ENCODE measurements around the gene TSEN54.

TSEN54 gene

DNA sequence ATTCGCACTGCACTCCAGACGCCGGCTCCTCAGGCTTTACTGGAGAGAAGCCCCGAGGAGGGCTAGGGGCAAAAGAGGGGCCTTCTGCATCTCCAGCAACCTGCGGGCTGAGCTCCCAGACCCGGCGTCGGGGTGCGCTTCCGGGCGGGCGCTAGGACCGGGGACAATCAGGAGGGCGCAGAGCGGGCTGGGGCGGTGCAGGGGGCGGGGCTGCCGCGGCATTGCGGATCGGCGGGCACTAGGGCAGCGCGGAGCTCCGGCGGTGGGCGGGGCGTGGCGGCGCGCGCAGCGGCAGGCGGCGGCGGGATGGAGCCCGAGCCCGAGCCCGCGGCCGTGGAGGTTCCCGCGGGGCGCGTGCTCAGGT lies at the start of gene TSEN54:
Gene TSEN54 (plus strand): TSS at position 274 of the 364 bp plus-strand sequence. CDS start 33 bp downstream, at position 307.
- peak within 1 kb of the TSS; percentile 82 for H3K4me3 ChIP-seq (ENCODE audit: insufficient read length, low read depth)
- TF ChIP-seq SUZ12 (IDR thresholded peaks at IDR 0.05; ENCODE audit: extremely low read depth, insufficient read depth, insufficient read length): no peak
- no peak for TF ChIP-seq ZNF274 (IDR thresholded peaks at IDR 0.05; ENCODE audit: low read depth, low read length)
- TF ChIP-seq YY1 (IDR thresholded peaks at IDR 0.05; ENCODE audit: insufficient read depth, insufficient read length): no peak
- H3K9me3 ChIP-seq (ENCODE audit: insufficient read depth, low read length): no peaks in the 10 kb centered on the region
- peaks cover 13% of the 10 kb centered on the region for H3K4me1 ChIP-seq (ENCODE audit: insufficient read depth, insufficient read length)
- peaks cover 59% of the 10 kb centered on the region for H3K36me3 ChIP-seq (ENCODE audit: insufficient read depth, insufficient read length, low read length)
- H3K9ac ChIP-seq (ENCODE audit: insufficient read length, low read depth): peak within 1 kb of the TSS; percentile 83
- no peaks in the 10 kb centered on the region for H3K27me3 ChIP-seq (ENCODE audit: insufficient read depth, insufficient read length)
- peak; percentile 66 for DNase-seq (ENCODE audit: low read depth, low spot score)

DNA sequence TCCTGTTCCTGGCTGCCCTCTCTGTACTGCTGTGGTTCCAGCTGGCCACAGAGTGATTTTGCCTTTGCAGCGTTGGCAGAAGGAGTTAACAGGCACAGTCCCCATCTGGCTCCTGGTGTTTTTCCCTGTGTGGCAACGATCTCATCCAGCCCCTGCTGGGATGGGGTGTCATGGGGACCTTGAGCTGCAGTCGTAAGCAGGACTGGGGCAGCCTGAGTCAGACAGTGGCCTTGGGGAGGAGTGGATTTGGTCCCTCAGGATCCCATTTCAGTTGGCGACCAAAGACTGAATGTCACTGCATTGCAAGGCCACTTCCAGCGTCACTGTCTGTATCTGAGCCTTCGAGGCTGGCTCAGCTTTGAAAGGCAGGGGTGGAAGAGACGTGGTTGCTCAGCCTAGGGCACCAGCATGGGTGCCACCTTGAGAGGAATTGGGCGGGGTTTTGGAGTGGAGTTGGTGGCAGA lies 48.0 kb upstream of the TSEN54 start:
- TF ChIP-seq SUZ12 (IDR thresholded peaks at IDR 0.05; ENCODE audit: extremely low read depth, insufficient read depth, insufficient read length) (no peak), ZNF274 (IDR thresholded peaks at IDR 0.05; ENCODE audit: low read depth, low read length) (no peak), YY1 (IDR thresholded peaks at IDR 0.05; ENCODE audit: insufficient read depth, insufficient read length) (no peak)
- Histone ChIP-seq H3K4me3 (ENCODE audit: insufficient read length, low read depth) (no peak overlapping the region), H3K4me1 (ENCODE audit: insufficient read depth, insufficient read length) (no peaks in the 10 kb centered on the region), H3K9me3 (ENCODE audit: insufficient read depth, low read length) (no peaks in the 10 kb centered on the region), H3K27me3 (ENCODE audit: insufficient read depth, insufficient read length) (no peaks in the 10 kb centered on the region), H3K36me3 (ENCODE audit: insufficient read depth, insufficient read length, low read length) (peaks cover 21% of the 10 kb centered on the region), H3K9ac (ENCODE audit: insufficient read length, low read depth) (no peak overlapping the region)
- DNase-seq (ENCODE audit: low read depth, low spot score): no peak

DNA sequence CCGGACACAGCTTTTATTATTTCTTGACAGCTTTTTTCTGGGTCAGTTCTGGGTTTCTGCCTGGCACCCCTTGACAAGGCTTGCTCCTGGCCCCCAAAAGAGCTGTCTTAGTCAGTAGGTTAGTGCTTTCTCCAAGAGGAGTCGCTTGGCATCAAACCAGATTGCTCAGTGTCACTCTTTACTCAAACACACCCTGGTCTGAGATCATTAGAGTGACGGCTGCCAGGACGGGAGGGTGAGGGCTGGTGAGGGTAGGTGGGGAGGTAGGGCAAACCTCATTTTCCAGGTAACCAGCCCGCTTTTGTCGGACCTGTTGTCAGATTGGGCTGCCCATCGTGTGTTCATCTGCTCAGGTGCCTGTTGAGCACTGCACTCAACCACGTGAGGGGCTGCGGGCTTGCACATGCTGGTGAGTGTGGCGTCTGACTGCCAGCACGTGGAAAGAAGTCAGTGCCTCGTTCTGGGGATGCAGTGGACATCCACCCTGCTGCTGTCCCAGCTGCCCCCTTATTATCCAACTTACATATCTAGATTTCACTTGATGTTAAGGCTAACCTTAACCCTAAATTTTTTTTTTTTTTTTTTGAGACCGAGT lies 47.5 kb upstream of the TSEN54 start:
- no peak for DNase-seq (ENCODE audit: low read depth, low spot score)
- peaks cover 26% of the 10 kb centered on the region for H3K36me3 ChIP-seq (ENCODE audit: insufficient read depth, insufficient read length, low read length)
- no peaks in the 10 kb centered on the region for H3K9me3 ChIP-seq (ENCODE audit: insufficient read depth, low read length)
- H3K4me3 ChIP-seq (ENCODE audit: insufficient read length, low read depth): no peak overlapping the region
- H3K27me3 ChIP-seq (ENCODE audit: insufficient read depth, insufficient read length): no peaks in the 10 kb centered on the region
- H3K9ac ChIP-seq (ENCODE audit: insufficient read length, low read depth): no peak overlapping the region
- no peaks in the 10 kb centered on the region for H3K4me1 ChIP-seq (ENCODE audit: insufficient read depth, insufficient read length)
- TF ChIP-seq YY1 (IDR thresholded peaks at IDR 0.05; ENCODE audit: insufficient read depth, insufficient read length) (no peak), SUZ12 (IDR thresholded peaks at IDR 0.05; ENCODE audit: extremely low read depth, insufficient read depth, insufficient read length) (no peak)

DNA sequence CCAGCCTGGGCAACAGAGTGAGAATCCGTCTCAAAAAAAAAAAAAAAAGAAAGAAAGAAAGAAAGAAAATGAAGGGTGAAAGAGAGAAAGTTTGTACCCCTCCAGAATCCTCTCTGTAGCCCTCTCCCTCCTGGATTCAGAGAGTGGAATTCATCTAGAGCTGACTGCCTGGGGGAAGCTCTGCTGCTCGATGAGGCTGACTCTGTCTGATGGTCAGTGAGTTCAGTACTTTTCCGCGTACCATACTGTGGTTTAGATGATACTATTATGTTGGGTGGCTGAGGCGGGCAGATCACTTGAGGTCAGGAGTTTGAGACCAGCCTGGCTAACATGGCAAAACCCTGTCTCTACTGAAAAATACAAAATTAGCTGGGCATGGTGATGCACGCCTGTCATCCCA lies 45.1 kb upstream of the TSEN54 start:
- H3K36me3 ChIP-seq (ENCODE audit: insufficient read depth, insufficient read length, low read length): peaks cover 40% of the 10 kb centered on the region
- no peak overlapping the region for H3K9ac ChIP-seq (ENCODE audit: insufficient read length, low read depth)
- no peak for TF ChIP-seq ZNF274 (IDR thresholded peaks at IDR 0.05; ENCODE audit: low read depth, low read length)
- TF ChIP-seq SUZ12 (IDR thresholded peaks at IDR 0.05; ENCODE audit: extremely low read depth, insufficient read depth, insufficient read length): no peak
- no peak for TF ChIP-seq YY1 (IDR thresholded peaks at IDR 0.05; ENCODE audit: insufficient read depth, insufficient read length)
- peaks cover 3% of the 10 kb centered on the region for H3K4me1 ChIP-seq (ENCODE audit: insufficient read depth, insufficient read length)
- no peaks in the 10 kb centered on the region for H3K27me3 ChIP-seq (ENCODE audit: insufficient read depth, insufficient read length)
- no peaks in the 10 kb centered on the region for H3K9me3 ChIP-seq (ENCODE audit: insufficient read depth, low read length)
- no peak for DNase-seq (ENCODE audit: low read depth, low spot score)
- H3K4me3 ChIP-seq (ENCODE audit: insufficient read length, low read depth): no peak overlapping the region

DNA sequence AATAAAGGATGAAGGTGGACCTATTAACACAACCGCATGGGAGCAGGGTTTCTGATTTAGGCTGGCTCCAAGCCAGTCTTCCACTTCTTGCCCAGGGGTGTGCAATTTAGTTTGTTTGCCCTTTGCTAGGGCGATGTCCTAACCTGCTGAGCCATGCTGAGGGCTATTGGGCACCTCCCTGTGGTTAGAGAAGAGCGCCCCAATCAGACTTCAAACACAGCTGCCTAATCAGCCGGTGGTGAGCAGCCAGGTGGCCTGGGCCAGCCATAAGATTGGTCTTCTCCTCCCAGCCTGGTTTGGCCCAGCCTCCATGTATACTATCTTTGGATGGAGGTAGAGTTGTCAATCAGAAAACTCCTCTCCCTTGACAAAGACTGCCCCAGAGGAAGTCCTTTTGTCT lies 44.2 kb upstream of the TSEN54 start:
- Histone ChIP-seq H3K9me3 (ENCODE audit: insufficient read depth, low read length) (no peaks in the 10 kb centered on the region), H3K4me1 (ENCODE audit: insufficient read depth, insufficient read length) (peaks cover 3% of the 10 kb centered on the region), H3K9ac (ENCODE audit: insufficient read length, low read depth) (no peak overlapping the region), H3K4me3 (ENCODE audit: insufficient read length, low read depth) (no peak overlapping the region), H3K36me3 (ENCODE audit: insufficient read depth, insufficient read length, low read length) (peaks cover 45% of the 10 kb centered on the region), H3K27me3 (ENCODE audit: insufficient read depth, insufficient read length) (no peaks in the 10 kb centered on the region)
- DNase-seq (ENCODE audit: low read depth, low spot score): no peak
- no peak for TF ChIP-seq SUZ12 (IDR thresholded peaks at IDR 0.05; ENCODE audit: extremely low read depth, insufficient read depth, insufficient read length)
- no peak for TF ChIP-seq YY1 (IDR thresholded peaks at IDR 0.05; ENCODE audit: insufficient read depth, insufficient read length)
- TF ChIP-seq ZNF274 (IDR thresholded peaks at IDR 0.05; ENCODE audit: low read depth, low read length): no peak

DNA sequence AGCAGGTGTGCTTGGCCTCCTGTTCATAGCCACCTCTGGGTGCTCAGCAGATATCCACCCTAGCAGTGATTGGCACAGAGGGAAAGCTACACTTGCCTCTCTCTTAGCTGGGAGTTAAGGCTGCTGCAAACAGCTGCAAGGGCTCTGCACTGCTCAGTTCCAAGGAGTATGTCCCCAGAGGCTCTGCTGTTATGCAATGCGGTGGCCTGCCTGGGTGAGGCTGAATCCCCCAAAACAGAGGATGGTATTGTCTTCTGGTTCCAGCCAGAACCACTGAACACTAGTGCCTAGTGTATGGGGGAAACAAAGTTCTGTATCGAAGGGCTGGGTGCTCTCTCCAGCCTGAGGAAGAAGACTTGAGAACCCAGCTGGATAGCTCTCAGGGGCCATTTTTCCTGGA lies 43.1 kb upstream of the TSEN54 start:
- Histone ChIP-seq H3K9ac (ENCODE audit: insufficient read length, low read depth) (no peak overlapping the region), H3K27me3 (ENCODE audit: insufficient read depth, insufficient read length) (no peaks in the 10 kb centered on the region), H3K9me3 (ENCODE audit: insufficient read depth, low read length) (no peaks in the 10 kb centered on the region), H3K36me3 (ENCODE audit: insufficient read depth, insufficient read length, low read length) (peaks cover 50% of the 10 kb centered on the region), H3K4me3 (ENCODE audit: insufficient read length, low read depth) (no peak overlapping the region), H3K4me1 (ENCODE audit: insufficient read depth, insufficient read length) (peaks cover 3% of the 10 kb centered on the region)
- no peak for DNase-seq (ENCODE audit: low read depth, low spot score)
- no peak for TF ChIP-seq SUZ12 (IDR thresholded peaks at IDR 0.05; ENCODE audit: extremely low read depth, insufficient read depth, insufficient read length)
- TF ChIP-seq ZNF274 (IDR thresholded peaks at IDR 0.05; ENCODE audit: low read depth, low read length): no peak
- TF ChIP-seq YY1 (IDR thresholded peaks at IDR 0.05; ENCODE audit: insufficient read depth, insufficient read length): no peak

DNA sequence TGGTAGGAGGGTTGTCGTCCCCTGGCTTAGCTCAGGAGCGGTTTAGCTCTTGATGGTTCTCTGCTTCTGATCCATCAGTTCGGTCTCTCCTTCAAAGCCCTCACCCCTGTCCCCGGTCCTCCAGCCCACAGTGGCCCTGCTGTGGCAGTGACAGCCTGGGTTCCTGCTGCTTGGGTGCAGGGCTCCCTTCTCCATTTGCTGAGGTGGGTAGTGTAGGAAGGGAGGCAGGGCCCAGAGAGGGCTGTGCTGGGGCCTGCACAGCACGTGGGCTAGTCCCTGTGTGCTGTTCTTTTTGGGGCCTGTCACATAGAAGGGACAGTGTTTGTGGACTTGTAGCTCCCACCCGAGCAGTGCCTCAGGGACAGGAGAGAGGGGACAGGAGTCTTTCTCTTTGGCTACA lies 41.6 kb upstream of the TSEN54 start:
- no peak for TF ChIP-seq ZNF274 (IDR thresholded peaks at IDR 0.05; ENCODE audit: low read depth, low read length)
- no peak for DNase-seq (ENCODE audit: low read depth, low spot score)
- H3K4me3 ChIP-seq (ENCODE audit: insufficient read length, low read depth): no peak overlapping the region
- H3K27me3 ChIP-seq (ENCODE audit: insufficient read depth, insufficient read length): no peaks in the 10 kb centered on the region
- no peaks in the 10 kb centered on the region for H3K9me3 ChIP-seq (ENCODE audit: insufficient read depth, low read length)
- H3K4me1 ChIP-seq (ENCODE audit: insufficient read depth, insufficient read length): peaks cover 9% of the 10 kb centered on the region
- peaks cover 46% of the 10 kb centered on the region for H3K36me3 ChIP-seq (ENCODE audit: insufficient read depth, insufficient read length, low read length)
- H3K9ac ChIP-seq (ENCODE audit: insufficient read length, low read depth): no peak overlapping the region

Measured in NT2/D1 (cell line).